DND-41 (cell line): ENCODE measurements around the gene LRP3.

Source experiments
- EZH2 ChIP-seq: IDR thresholded peaks from 3 replicates; pipeline ENCODE4 v1.6.1; 2012; ENCODE audit warnings: borderline replicate concordance, low read depth, mild to moderate bottlenecking, moderate library complexity, low read length, inconsistent platforms; ENCODE audit not compliant: severe bottlenecking
- TF ChIP-seq, protein P1 (sequence below): IDR thresholded peaks from 2 replicates; pipeline ENCODE4 v1.5.1; 2012; ENCODE audit warnings: borderline replicate concordance, low read length, moderate library complexity, mild to moderate bottlenecking; ENCODE audit not compliant: poor library complexity, severe bottlenecking; ENCODE audit errors: extremely low read depth

DNA sequence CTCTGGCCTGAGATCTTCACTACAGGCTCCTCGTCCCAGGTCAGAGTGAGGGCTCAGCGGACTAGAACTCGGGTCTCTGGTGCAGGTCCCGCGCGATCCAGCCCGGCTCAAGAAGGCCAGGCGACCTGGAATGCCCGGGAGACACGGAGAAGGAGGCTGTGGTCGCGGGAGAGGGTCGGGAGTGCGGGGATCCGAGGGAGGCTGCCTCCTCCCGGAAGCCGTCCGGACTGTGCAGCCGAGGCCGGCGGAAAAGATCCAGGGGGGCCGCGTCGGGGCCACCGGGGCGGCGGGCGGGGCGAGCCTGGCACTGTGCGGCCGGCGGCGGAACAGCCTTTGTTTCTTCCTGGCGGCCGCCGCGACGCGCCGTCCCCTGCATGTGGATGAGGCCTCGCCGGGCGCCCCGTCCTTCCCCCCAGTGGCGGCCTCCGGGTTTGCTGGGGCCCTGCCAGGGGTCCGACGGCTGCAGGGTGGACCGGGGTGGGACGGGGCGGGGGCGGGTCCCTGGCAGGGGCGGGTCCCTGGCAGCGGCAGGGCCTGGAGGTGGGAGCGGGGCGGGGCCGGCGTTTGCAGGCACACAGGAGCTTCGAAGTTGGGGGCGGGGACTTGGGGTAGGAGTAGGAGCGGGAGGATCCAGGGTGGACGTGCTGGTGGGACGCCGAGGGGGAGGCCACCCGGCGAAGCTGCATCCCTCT is 32.6 kb downstream of the LRP3 start:
- TF ChIP-seq, protein P1, sequence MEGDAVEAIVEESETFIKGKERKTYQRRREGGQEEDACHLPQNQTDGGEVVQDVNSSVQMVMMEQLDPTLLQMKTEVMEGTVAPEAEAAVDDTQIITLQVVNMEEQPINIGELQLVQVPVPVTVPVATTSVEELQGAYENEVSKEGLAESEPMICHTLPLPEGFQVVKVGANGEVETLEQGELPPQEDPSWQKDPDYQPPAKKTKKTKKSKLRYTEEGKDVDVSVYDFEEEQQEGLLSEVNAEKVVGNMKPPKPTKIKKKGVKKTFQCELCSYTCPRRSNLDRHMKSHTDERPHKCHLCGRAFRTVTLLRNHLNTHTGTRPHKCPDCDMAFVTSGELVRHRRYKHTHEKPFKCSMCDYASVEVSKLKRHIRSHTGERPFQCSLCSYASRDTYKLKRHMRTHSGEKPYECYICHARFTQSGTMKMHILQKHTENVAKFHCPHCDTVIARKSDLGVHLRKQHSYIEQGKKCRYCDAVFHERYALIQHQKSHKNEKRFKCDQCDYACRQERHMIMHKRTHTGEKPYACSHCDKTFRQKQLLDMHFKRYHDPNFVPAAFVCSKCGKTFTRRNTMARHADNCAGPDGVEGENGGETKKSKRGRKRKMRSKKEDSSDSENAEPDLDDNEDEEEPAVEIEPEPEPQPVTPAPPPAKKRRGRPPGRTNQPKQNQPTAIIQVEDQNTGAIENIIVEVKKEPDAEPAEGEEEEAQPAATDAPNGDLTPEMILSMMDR, result no peak
- TF ChIP-seq EZH2, result no peak
